ENCODE data around the gene DEPDC7. TPM values are rescaled to one million over a fixed set of nuclear protein-coding genes. Genes with fewer than 3 reads are reported as not detected.

The DEPDC7 gene
- total RNA-seq, 1 experiment from 2014 or later: 1.2 TPM

- H3K4me1 ChIP-seq (replicated peaks; ENCODE audit: insufficient read depth): no peaks in the 10 kb centered on the region; the same call in 1 of the 2 replicates
- no peak overlapping the region for H3K4me3 ChIP-seq
- peaks cover 3% of the 10 kb centered on the region; the same call in 1 of the 2 replicates for H3F3A ChIP-seq (ENCODE audit: insufficient read depth, low read depth)
- H4K20me1 ChIP-seq (ENCODE audit: insufficient read depth): no peaks in the 10 kb centered on the region
- intact Hi-C loops (cut with micrococcal nuclease; ENCODE audit: unreplicated experiment): no loop called here
- no TSS peak for BruUV-seq (replicated peaks)
- H3K4me2 ChIP-seq: no peak overlapping the region
- ChIA-PET CTCF (no interaction called here), POLR2A (ENCODE audit: unreplicated experiment) (no interaction called here)
- H2AFZ ChIP-seq: no peak overlapping the region
- H3K36me3 ChIP-seq (ENCODE audit: low read depth): no peaks in the 10 kb centered on the region
- H3K9me2 ChIP-seq (ENCODE audit: insufficient read depth): no peaks in the 10 kb centered on the region
- H3K9me3 ChIP-seq (ENCODE audit: insufficient read depth, low read depth): no peaks in the 10 kb centered on the region
- no peaks in the 10 kb centered on the region for H3K79me2 ChIP-seq (ENCODE audit: low read depth)
- TF ChIP-seq EZH2 (IDR thresholded peaks at IDR 0.05; ENCODE audit: low read depth): no peak
- H3K27ac ChIP-seq: no peak overlapping the region
- DNase-seq: no peak
- H3K27me3 ChIP-seq (ENCODE audit: insufficient read depth, low read depth): no peaks in the 10 kb centered on the region
These were observed 30.1 kb upstream of the DEPDC7 start for GRCh38 chr11:32985600-32985999.

DNA sequence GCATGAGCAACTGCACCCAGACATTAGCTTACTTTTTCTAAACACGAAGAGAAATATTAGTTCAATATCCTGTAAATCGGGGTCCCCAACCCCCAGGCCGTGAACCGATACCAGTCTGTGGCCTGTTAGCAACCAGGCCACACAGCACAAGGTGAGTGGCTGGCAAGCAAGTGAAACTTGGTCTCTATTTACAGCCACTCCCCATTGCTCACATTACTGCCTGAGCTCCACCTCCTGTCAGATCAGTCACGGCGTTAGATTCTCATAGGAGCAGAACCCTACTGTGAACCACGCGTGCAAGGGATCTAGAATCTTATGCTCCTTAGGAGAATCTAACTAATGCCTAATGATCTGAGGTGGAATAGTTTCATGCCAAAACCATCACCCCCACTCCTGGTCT is 27.8 kb upstream of the DEPDC7 start:
- CTCF ChIA-PET: no interaction called here
- BruUV-seq (replicated peaks): no TSS peak

DNA sequence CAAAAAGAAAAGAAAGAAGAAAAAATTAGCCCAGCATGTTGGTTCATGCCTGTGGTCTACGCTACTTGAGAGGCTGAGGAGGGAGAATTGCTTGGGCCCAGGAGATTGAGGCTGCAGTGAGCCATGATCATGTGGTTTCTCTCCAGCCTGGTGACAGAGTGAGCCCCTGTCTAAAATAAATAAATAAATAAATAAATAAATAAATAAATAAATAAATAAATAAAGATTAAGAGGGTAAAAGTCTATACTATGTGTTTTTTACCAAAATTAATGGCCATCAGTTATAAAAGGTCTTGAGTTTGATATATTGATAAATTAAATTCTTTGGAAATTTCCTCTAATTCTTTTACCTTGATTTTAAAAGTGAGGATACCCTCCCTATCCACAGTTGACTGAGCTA is 25.2 kb upstream of the DEPDC7 start:
- TF ChIP-seq, protein P1, sequence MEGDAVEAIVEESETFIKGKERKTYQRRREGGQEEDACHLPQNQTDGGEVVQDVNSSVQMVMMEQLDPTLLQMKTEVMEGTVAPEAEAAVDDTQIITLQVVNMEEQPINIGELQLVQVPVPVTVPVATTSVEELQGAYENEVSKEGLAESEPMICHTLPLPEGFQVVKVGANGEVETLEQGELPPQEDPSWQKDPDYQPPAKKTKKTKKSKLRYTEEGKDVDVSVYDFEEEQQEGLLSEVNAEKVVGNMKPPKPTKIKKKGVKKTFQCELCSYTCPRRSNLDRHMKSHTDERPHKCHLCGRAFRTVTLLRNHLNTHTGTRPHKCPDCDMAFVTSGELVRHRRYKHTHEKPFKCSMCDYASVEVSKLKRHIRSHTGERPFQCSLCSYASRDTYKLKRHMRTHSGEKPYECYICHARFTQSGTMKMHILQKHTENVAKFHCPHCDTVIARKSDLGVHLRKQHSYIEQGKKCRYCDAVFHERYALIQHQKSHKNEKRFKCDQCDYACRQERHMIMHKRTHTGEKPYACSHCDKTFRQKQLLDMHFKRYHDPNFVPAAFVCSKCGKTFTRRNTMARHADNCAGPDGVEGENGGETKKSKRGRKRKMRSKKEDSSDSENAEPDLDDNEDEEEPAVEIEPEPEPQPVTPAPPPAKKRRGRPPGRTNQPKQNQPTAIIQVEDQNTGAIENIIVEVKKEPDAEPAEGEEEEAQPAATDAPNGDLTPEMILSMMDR (conservative IDR thresholded peaks at IDR 0.05): no peak
- no peak for TF ChIP-seq EZH2 (IDR thresholded peaks at IDR 0.05; ENCODE audit: low read depth)
- no peaks in the 10 kb centered on the region; the same call in 1 of the 2 replicates for H3K9me3 ChIP-seq (ENCODE audit: insufficient read depth, low read depth)
- no peak overlapping the region for H2AFZ ChIP-seq
- ChIA-PET POLR2A (ENCODE audit: unreplicated experiment) (no interaction called here), CTCF (no interaction called here)
- H3K9me2 ChIP-seq (ENCODE audit: insufficient read depth): no peaks in the 10 kb centered on the region
- H3K4me2 ChIP-seq: no peak overlapping the region
- BruUV-seq (replicated peaks): no TSS peak
- intact Hi-C loops (cut with micrococcal nuclease; ENCODE audit: unreplicated experiment): no loop called here
- no peak overlapping the region for H3K4me3 ChIP-seq
- DNase-seq: no peak
- no peak overlapping the region for H3K27ac ChIP-seq
- H3K27me3 ChIP-seq (ENCODE audit: insufficient read depth, low read depth): no peaks in the 10 kb centered on the region
- H3K4me1 ChIP-seq (replicated peaks; ENCODE audit: insufficient read depth): no peaks in the 10 kb centered on the region
- H3F3A ChIP-seq (ENCODE audit: insufficient read depth, low read depth): no peaks in the 10 kb centered on the region
- H3K36me3 ChIP-seq (ENCODE audit: low read depth): no peaks in the 10 kb centered on the region
- H4K20me1 ChIP-seq (ENCODE audit: insufficient read depth): no peaks in the 10 kb centered on the region
- no peaks in the 10 kb centered on the region for H3K79me2 ChIP-seq (ENCODE audit: low read depth)

More for the DNA sequence above, 27.8 kb upstream of the DEPDC7 start:
- POLR2A ChIA-PET (ENCODE audit: unreplicated experiment): interaction anchor here (0.5 kb wide), 1 partner anchor 91 kb away, joined by 3 read pairs; no protein-coding TSS in a partner anchor
- DNase-seq: no peak
- H2AFZ ChIP-seq: no peak overlapping the region
- no peaks in the 10 kb centered on the region for H4K20me1 ChIP-seq (ENCODE audit: insufficient read depth)
- H3F3A ChIP-seq (ENCODE audit: insufficient read depth, low read depth): no peaks in the 10 kb centered on the region
- H3K79me2 ChIP-seq (ENCODE audit: low read depth): no peaks in the 10 kb centered on the region
- H3K27me3 ChIP-seq (ENCODE audit: insufficient read depth, low read depth): no peaks in the 10 kb centered on the region
- H3K27ac ChIP-seq: no peak overlapping the region
- no peaks in the 10 kb centered on the region for H3K9me2 ChIP-seq (ENCODE audit: insufficient read depth)
- no peak for TF ChIP-seq EZH2 (IDR thresholded peaks at IDR 0.05; ENCODE audit: low read depth)
- H3K4me2 ChIP-seq: no peak overlapping the region
- no peaks in the 10 kb centered on the region; the same call in 1 of the 2 replicates for H3K9me3 ChIP-seq (ENCODE audit: insufficient read depth, low read depth)
- intact Hi-C loops (cut with micrococcal nuclease; ENCODE audit: unreplicated experiment): no loop called here
- H3K4me3 ChIP-seq: no peak overlapping the region
- no peaks in the 10 kb centered on the region for H3K36me3 ChIP-seq (ENCODE audit: low read depth)
- H3K4me1 ChIP-seq (replicated peaks; ENCODE audit: insufficient read depth): no peaks in the 10 kb centered on the region

DNA sequence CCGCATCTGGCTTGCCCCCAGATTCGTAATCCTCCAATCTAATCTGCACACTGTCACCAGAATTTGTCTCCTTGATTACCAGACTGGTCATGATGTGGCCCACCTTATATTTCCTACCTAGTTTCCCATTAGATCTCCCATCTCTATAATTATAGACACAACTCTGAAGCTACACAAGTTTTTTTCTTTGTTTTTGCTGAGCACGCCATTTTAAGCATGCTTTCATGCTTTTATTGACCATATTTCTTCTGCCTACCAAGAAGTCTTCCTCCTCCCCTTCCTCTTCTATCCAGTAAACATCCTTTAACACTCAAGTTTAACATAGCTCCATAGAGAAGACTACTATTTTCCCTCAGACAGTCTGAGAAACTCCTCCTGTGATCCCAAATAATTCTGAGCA is 24.3 kb upstream of the DEPDC7 start:
- BruUV-seq (replicated peaks): no TSS peak
- no peaks in the 10 kb centered on the region for H3K27me3 ChIP-seq (ENCODE audit: insufficient read depth, low read depth)
- DNase-seq: no peak
- no peak for TF ChIP-seq EZH2 (IDR thresholded peaks at IDR 0.05; ENCODE audit: low read depth)
- TF ChIP-seq, protein P1 (conservative IDR thresholded peaks at IDR 0.05): no peak
- no peaks in the 10 kb centered on the region for H3F3A ChIP-seq (ENCODE audit: insufficient read depth, low read depth)
- no peaks in the 10 kb centered on the region for H3K79me2 ChIP-seq (ENCODE audit: low read depth)
- H3K9me3 ChIP-seq (ENCODE audit: insufficient read depth, low read depth): no peaks in the 10 kb centered on the region; the same call in 1 of the 2 replicates
- no peak overlapping the region for H3K4me3 ChIP-seq
- intact Hi-C loops (cut with micrococcal nuclease; ENCODE audit: unreplicated experiment): no loop called here
- H3K4me1 ChIP-seq (replicated peaks; ENCODE audit: insufficient read depth): no peaks in the 10 kb centered on the region
- POLR2A ChIA-PET (ENCODE audit: unreplicated experiment): no interaction called here
- H3K4me2 ChIP-seq: no peak overlapping the region
- no peaks in the 10 kb centered on the region for H4K20me1 ChIP-seq (ENCODE audit: insufficient read depth)
- H3K9me2 ChIP-seq (ENCODE audit: insufficient read depth): no peaks in the 10 kb centered on the region
- CTCF ChIA-PET: no interaction called here
- no peak overlapping the region for H2AFZ ChIP-seq
- no peak overlapping the region for H3K27ac ChIP-seq
- no peaks in the 10 kb centered on the region for H3K36me3 ChIP-seq (ENCODE audit: low read depth)

All from PC-9 (cell line).